ENCODE measurements around the gene DNAJB6. TPM values are rescaled to one million over a fixed set of nuclear protein-coding genes. Genes with fewer than 3 reads are reported as not detected.

DNAJB6 gene
- total and polyA plus RNA-seq, 2 of the 4 experiments (the other 2 are of a cell fraction), result 93.4 to 165 TPM

GRCh38 chr7:157438121-157439025, 101.6 kb downstream of the DNAJB6 start (continued):
- TF ChIP-seq CTCF (conservative IDR thresholded peaks at IDR 0.05; ENCODE audit: low read depth, low read length), result no peak

- no peak for TF ChIP-seq CEBPB (IDR thresholded peaks at IDR 0.05; ENCODE audit: low read depth, low read length)
- no peak overlapping the region for H2BK120ac ChIP-seq (ENCODE audit: low read depth, low read length)
- no peak for ATAC-seq (ENCODE audit: low read depth)
- no peak overlapping the region for H3K9ac ChIP-seq (ENCODE audit: low read depth, low read length)
- H4K91ac ChIP-seq (ENCODE audit: insufficient read depth, low read depth, low read length), result no peak overlapping the region
- H2AK5ac ChIP-seq (ENCODE audit: low read depth, low read length), result no peak overlapping the region
- no peak overlapping the region for H3K4ac ChIP-seq (ENCODE audit: low read depth, low read length)
- H3K9me3 ChIP-seq (ENCODE audit: control insufficient read depth, insufficient read depth, low read length), result no peaks in the 10 kb centered on the region
- H3K79me1 ChIP-seq (ENCODE audit: low read depth in 1 of 2, low read length in 2 of 2), result no peaks in the 10 kb centered on the region
- no peaks in the 10 kb centered on the region for H4K20me1 ChIP-seq (ENCODE audit: insufficient read depth, low read length)
- H3K4me2 ChIP-seq (ENCODE audit: low read depth, low read length), result no peak overlapping the region
- H3K36me3 ChIP-seq (ENCODE audit: control insufficient read depth, insufficient read depth, low read length), result no peaks in the 10 kb centered on the region
- H3K4me1 ChIP-seq (ENCODE audit: control insufficient read depth, insufficient read depth, low read length), result no peaks in the 10 kb centered on the region
- H3K9me1 ChIP-seq (ENCODE audit: insufficient read depth, low read length), result no peaks in the 10 kb centered on the region
- H2BK5ac ChIP-seq (ENCODE audit: low read depth, low read length, poor library complexity, severe bottlenecking), result no peak overlapping the region
- no peak overlapping the region for H2AFZ ChIP-seq (replicated peaks; ENCODE audit: low read length, poor library complexity)
- no TSS peak for BruUV-seq (replicated peaks)
- dilution Hi-C loops (cut with HindIII; ENCODE audit: low sequenced_read_pairs, unreplicated experiment) (no loop called here), intact Hi-C loops (cut with micrococcal nuclease) (loop anchor here (5.0 kb wide), 1 partner anchor 743 kb away; no protein-coding TSS in a partner anchor), in situ Hi-C loops (cut with MboI; ENCODE audit: low sequenced_read_pairs) (no loop called here)
- no peak for DNase-seq
- H3K56ac ChIP-seq (ENCODE audit: extremely low read depth, insufficient read depth, low read length), result no peak overlapping the region
- CTCF ChIA-PET, result no interaction called here
- no peak overlapping the region for H2BK20ac ChIP-seq (ENCODE audit: low read depth, low read length)
- no peak overlapping the region for H3K14ac ChIP-seq (replicated peaks; ENCODE audit: low read depth, low read length)
- no peak overlapping the region for H3K4me3 ChIP-seq (ENCODE audit: insufficient read depth, low read depth, low read length)
- no peak overlapping the region for H2AK9ac ChIP-seq (replicated peaks; ENCODE audit: low read depth, low read length, poor library complexity)
- H2BK15ac ChIP-seq (ENCODE audit: low read depth, low read length), result no peak overlapping the region
- no peak overlapping the region for H4K8ac ChIP-seq (ENCODE audit: low read depth in 2 of 2, low read length in 2 of 2)
- 92% methylated on average over 2 of the region's 6 CpGs; no CpG with 5 or more reads in 1 of the 2 experiments for WGBS, 2 experiments (ENCODE audit: extremely low coverage in 2 of 2, insufficient read length in 1 of 2)
- H4K5ac ChIP-seq (ENCODE audit: low read depth, low read length), result no peak overlapping the region
- H3K23ac ChIP-seq (ENCODE audit: low read depth, low read length), result no peak overlapping the region
- H3K18ac ChIP-seq (ENCODE audit: low read depth, low read length), result no peak overlapping the region
- no peak overlapping the region for H3K27ac ChIP-seq (ENCODE audit: insufficient read depth, low read length)
- POLR2A ChIA-PET (ENCODE audit: unreplicated experiment), result no interaction called here
- H3K27me3 ChIP-seq (ENCODE audit: control insufficient read depth, insufficient read depth, low read length), result no peaks in the 10 kb centered on the region; the same call in 1 of the 2 replicates
These were observed 102.3 kb downstream of the DNAJB6 start for GRCh38 chr7:157439149-157439548.

Measured in IMR-90 (cell line).